GM21717 (cell line): ENCODE data around the gene KIAA1549.

Source experiments
- ATAC-seq: cut with Tn5 transposase; IDR thresholded peaks from one replicate; pipeline ENCODE4 v1.9.1; 2021; ENCODE audit warnings: mild to moderate bottlenecking, moderate library complexity; ENCODE audit not compliant: unreplicated experiment

The KIAA1549 gene

GRCh38 chr7:138975343-138976104 lies 5.7 kb downstream of the KIAA1549 start:
- ATAC-seq = no peak

- ATAC-seq = no peak
These were observed 6.4 kb downstream of the KIAA1549 start for GRCh38 chr7:138974675-138975292.

- no peak for ATAC-seq
These were observed 7.1 kb downstream of the KIAA1549 start for GRCh38 chr7:138974103-138974502.

GRCh38 chr7:138970952-138971351 lies 10.2 kb downstream of the KIAA1549 start:
- no peak for ATAC-seq

- no peak for ATAC-seq
These were observed 10.7 kb downstream of the KIAA1549 start for GRCh38 chr7:138970446-138970845.

- ATAC-seq = no peak
These were observed 14.0 kb downstream of the KIAA1549 start for GRCh38 chr7:138967159-138967558.

GRCh38 chr7:138964624-138965436 lies 16.4 kb downstream of the KIAA1549 start:
- no peak for ATAC-seq

GRCh38 chr7:138963675-138964074 lies 17.5 kb downstream of the KIAA1549 start:
- no peak for ATAC-seq

GRCh38 chr7:138962561-138963270 lies 18.5 kb downstream of the KIAA1549 start:
- no peak for ATAC-seq

GRCh38 chr7:138961159-138961558 lies 20.0 kb downstream of the KIAA1549 start:
- no peak for ATAC-seq

- ATAC-seq = no peak
These were observed 22.7 kb downstream of the KIAA1549 start for GRCh38 chr7:138958391-138958956.

- ATAC-seq = no peak
These were observed 23.3 kb downstream of the KIAA1549 start for GRCh38 chr7:138957753-138958390.

- no peak for ATAC-seq
These were observed 24.0 kb downstream of the KIAA1549 start for GRCh38 chr7:138957217-138957616.

GRCh38 chr7:138954545-138955475 lies 26.4 kb downstream of the KIAA1549 start:
- no peak for ATAC-seq

- ATAC-seq = no peak
These were observed 28.4 kb downstream of the KIAA1549 start for GRCh38 chr7:138952791-138953190.

- no peak for ATAC-seq
These were observed 29.2 kb downstream of the KIAA1549 start for GRCh38 chr7:138951953-138952352.

- no peak for ATAC-seq
These were observed 31.6 kb downstream of the KIAA1549 start for GRCh38 chr7:138949421-138950088.

GRCh38 chr7:138948403-138948802 lies 32.8 kb downstream of the KIAA1549 start:
- ATAC-seq = no peak

- no peak for ATAC-seq
These were observed 35.4 kb downstream of the KIAA1549 start for GRCh38 chr7:138945821-138946220.
